Hematopoietic multipotent progenitor cell treated with erythropoietin and hydrocortisone succinate and interleukin-3 and kit ligand, for 15 days (in vitro differentiated cells): Measurements from ENCODE around the gene TTR.
A peak's percentile ranks its signal among the peaks of the same experiment; 100 is the strongest.

Experiments used
- DNase-seq: peaks from one replicate; pipeline ENCODE4 v3.0.0-alpha.2; 2015; ENCODE audit warnings: low spot score

Gene TTR

DNA sequence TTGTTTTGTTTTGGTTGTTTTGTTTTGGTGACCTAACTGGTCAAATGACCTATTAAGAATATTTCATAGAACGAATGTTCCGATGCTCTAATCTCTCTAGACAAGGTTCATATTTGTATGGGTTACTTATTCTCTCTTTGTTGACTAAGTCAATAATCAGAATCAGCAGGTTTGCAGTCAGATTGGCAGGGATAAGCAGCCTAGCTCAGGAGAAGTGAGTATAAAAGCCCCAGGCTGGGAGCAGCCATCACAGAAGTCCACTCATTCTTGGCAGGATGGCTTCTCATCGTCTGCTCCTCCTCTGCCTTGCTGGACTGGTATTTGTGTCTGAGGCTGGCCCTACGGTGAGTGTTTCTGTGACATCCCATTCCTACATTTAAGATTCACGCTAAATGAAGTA is at the start of gene TTR:
Gene TTR, plus strand, starts transcription at position 250 of the 400 bp plus-strand sequence. Its CDS starts 26 bp downstream, at position 276.
- DNase-seq: no peak

DNA sequence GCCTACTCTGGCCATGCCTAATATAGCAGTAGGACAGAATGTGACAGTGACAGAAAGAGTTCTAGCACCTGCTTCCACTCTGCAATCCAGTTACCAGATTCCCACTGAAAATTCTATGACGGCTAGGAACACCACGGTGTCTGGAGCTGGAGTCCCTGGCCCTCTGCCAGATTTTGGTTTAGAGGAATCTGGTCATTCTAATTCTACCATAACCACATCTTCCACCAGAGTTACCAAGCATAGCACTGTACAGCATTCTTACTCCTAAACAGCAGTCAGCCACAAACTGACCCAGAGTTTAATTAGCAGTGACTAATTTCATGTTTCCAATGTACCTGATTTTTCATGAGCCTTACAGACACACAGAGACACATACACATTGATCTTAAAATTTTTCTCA is 45.2 kb upstream of the TTR start:
- no peak for DNase-seq

DNA sequence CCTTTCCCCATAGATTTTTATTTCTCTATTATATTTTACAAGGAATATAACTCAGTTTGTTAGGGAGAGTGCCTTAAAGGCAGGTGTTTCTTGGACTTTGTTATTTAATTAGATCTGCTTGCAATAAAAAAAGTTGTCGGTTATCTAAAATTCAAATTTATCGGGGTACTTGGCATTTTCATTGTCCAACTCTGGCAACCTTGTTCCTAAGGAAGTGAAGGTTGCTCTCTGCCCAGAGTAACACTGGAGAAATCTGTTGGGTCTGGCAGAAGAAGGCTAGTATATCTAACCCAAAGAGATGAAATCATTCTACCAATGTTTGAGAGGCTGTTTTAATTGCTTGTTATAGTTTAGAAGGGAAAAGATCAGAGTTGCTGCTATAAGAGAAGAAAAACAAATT is 42.8 kb upstream of the TTR start:
- DNase-seq: no peak

DNA sequence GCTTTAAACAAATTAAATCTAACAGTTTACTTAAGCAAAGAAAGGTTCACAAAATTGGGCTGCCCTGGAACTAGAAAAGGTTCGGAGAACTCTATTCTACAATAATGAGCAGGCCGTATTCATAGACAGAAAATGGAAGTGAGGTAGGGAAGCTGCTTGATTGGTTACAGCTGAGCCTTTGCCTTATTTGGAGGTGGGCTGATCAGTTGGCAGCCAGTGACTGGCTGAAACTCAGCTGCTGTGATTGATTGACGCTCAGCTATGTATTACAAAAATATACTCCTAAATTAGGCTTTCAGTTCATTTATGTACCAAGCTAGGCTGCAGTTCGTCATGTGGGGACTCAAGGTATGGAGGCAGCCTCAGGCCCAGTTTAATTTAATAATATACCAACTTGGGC is 42.3 kb upstream of the TTR start:
- DNase-seq: no peak

DNA sequence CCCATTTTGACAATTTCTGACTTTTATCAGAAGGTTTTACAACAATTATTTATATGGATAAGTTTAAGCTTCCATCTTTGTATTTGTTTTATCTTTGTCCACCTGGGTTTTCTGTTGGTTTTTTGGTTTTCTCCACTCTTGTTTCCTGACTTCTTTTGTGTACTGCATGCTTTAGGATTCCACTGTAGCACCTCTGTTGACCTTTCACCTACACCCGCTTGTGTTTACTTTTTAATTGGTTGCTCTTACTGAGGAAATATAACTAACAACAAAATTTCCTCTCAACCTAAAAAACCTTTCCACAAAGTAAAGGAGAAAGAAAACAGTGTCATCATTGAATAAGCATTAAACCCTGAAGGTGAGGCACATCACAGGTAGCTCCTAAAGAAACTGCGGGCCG is 39.8 kb upstream of the TTR start:
- DNase-seq: no peak

DNA sequence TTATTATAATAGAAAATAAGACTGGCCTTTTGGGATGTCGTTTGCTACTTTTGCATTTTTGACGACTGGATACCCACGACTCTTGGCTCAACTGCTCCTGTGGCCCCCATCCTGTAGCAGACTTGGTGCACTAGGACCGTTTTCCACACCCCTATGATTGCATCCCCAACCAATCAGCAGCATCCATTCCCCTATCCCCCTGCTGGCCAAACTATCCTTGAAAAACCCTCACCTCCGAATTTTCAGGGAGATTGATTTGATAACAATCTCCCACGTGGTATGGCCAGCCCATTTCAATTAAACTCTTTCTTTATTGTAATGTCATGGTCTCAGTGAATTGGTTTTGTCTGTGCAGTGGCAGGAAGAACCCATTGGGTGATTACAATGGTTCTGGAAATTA is 37.9 kb upstream of the TTR start:
- no peak for DNase-seq

DNA sequence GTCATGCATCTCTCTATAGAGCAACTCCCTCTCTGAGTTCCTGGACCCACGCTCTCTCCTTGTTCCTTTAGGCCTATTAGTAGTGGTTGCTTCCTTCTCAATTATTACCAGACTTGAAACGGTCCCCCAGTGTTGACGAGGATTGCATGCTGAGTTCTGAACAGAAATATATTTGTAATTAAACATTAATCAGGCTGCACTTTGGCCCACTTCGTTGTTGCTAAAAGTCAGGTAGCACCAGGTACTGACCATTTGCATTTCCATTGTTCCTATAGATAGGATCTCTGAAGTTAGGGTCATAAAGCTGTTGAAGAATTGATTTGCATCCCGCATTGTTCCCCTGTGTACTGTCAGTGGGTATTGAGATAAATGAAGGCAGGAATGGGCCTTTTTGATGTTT is 36.9 kb upstream of the TTR start:
- no peak for DNase-seq

DNA sequence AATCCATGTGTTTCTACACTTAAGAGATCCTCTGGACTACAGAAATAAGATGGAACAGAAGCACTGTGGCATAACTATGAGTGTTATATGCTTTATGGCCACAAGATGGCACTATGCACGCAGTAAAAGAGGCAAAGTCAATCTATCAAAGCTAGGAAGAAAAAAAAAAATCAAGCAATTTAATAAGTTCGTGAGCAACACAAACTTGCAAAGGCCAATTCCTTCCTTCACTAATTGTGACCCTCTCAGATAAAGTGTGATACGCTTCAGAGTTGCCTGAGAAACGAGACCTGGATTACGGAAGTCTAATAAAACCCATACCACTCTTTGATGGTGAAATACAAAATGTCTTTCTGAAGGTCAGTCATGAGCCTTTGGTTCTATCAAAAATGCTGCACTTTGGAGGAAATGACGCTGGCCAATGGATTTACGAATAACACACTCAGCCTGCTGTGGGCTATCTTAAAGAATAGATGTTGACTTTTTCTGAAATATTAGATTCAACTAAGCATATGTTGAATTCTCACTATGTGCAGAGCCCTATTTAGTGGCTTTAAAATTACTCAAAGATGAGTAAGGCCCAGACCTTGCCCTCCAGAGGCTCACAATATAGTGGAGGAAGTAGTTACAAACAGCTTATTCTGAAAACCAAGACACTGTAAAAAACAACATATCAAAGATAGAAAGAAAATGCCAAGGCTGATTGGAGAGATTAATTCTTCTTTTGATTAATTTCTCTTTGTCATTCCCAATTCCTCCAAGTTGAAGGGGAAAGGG is 35.5 kb upstream of the TTR start:
- peak; percentile 63 for DNase-seq

DNA sequence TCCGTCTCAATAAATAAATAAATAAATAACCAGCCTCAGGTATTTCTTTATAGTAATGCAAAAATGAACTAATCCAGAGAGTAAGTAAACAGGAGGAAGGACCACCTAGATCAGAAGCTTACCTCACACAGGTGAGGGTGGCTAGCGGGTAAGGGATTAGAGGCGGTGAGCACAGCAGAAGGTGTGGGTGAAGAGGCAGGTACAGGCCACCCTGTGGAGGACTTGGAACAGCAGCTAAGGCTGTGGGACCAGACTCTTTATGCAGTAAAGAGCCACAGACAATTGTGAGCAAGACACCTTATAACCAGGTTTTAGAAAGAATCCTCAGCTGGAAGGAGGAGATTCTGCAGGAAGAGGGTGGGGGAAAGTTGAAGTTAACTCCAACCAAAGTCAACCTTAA is 34.2 kb upstream of the TTR start:
- no peak for DNase-seq

DNA sequence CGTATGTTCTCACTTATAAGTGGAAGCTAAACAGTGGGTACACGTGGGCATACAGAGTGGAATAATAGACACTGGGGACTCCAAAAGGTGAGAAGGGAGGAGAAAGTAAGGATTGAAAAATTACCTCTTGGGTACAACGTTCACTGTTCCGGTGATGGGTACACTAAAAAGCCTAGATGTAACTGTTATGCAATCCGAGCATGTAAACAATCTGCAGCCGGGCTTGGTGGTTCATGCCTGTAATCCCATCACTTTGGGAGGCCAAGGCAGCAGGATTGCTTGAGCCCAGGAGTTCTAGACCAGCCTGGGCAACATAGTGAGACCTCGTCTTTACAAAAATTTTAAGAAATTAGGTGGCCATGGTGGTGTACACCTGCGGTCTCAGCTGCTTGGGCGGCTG is 33.1 kb upstream of the TTR start:
- no peak for DNase-seq

DNA sequence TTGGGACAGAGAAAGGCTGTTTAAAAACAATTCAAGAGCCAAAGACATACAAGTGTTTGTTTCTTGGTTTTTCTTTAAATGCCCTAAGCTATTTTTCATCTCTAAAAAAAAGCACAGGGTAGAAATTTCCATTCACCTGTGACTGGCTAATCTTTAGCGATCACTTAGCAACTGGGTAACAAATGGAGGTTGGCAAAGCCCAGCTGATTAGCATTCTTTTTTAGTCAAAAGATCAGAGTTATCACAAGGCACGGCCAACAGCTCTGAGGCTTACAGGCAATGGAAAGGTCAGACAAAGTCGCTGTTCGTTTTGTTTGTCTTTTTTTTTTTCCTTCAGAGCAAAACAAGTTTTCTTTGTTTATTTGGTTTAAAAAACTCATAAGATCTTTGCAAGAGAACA is 29.0 kb upstream of the TTR start:
- no peak for DNase-seq

DNA sequence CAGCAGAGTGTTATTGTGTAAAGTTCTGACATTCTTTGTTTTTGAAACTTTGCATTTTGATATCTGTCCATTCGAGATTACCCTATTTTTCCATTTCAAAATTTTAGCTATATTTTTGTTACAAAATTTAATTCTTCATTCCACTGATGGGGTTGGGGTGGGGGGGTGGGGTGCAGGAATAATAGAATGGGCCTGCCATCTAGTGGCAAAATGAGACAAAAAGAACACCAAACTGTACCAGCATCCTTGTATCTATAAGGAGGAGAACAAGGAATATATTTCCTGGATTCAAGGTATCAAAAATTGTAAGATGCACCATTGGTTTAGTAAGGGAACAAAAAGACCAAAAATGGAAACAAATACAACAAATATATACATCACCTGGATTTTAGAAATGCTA is 27.9 kb upstream of the TTR start:
- DNase-seq: no peak

DNA sequence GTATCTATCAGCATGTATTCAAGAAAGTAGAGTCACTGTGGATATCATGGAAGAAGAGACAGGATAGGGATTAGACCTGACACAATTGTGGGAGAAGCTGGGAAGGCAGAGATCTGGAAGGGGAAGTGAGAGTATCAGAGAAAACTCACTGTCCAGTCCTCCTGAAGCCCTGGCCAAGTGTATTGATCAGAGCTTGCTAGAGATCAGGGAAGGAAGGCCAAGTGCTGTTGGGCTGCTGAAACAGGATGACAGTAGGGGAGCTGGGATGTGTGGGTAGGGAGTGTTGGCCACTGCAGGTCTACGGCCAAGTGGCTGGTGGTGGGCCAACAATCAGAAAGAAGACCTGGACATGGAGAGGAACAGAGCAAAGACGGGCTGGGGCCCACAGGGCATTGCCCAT is 26.3 kb upstream of the TTR start:
- DNase-seq: no peak

DNA sequence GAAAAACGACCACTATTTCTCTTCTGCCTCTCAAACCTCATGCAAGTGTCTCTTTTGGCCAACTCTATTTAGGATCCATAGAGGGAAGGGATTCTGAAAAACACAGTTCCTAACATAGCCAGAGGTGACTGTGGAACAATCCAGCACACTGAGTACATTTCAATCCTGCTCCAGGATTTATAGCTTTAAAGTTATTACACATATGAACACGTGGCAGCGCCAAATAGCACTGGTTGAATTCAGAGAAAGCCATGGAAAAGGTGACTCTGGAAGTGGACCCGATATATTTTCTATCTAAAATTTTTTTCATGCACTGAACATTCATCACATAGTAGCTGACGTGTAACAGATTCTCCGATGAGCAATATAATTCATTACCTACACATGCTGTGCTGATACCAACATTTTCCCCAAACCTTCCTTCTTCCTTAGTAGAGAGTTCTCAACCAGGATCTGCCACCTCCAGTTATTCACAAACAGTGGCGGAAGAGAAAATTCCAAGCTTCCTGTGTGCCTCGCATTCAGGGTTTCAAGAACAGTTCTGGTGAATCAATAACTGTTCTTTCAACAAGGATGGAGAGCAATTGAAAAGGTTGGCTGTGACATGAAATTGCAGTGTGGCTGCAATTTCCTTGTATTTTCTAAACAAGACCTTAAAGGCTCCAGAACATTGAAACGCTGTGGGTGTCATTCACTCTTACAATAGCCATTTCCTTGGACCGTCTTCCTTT is 25.7 kb upstream of the TTR start:
- no peak for DNase-seq

DNA sequence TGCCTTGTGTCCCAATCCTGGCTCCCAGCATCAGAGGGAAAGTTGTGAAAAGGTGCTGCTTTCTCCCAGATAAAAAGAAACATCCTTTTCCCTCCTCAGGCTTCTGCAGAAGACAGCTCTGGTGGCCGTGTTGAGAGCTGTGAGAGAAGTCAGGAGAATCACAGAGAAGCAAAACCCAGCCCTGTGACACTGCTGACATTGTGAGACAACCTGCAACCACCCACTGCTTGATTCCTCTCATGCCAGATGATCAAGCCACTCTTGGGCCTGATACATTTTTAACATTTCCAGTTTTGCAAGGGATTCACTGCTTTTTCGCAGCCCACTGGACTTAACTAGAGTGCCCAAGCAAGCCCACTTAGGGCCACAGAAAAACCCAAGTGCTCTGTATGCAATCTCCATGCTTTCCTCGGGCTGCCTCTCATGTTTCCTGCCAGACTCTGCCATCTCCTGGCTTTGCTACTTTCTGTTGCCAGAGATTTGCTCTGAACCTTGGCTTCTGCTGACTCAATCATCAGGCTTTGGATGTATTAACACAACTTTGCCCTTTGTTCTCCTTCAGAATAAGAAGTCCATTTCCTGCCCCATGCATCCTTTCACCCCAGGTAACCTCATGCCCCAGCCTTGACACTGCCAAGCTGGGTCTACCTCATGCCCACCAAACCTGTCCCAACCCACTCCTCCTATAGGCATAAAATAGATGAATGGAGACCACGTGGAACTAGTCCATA is 24.9 kb upstream of the TTR start:
- no peak for DNase-seq

DNA sequence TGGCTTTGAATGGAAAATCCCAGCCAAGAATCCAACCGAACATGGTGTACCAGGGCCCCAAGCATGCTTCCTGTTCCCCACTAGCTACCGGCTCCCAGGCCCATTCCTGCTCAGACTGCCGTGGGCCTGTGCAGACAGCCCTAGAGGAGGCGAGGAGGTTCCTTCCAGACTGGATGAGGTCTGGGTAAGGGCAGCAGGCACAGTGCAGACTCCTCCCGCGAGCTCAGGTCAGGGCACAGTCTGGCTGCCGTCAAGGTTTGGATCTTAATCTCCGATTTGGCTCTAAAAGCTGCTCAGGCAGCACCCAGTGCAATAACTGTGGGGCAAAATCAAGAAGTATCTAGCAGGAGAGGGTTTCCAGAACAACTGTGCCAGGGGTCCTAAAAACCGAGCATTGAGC is 19.3 kb upstream of the TTR start:
- no peak for DNase-seq

DNA sequence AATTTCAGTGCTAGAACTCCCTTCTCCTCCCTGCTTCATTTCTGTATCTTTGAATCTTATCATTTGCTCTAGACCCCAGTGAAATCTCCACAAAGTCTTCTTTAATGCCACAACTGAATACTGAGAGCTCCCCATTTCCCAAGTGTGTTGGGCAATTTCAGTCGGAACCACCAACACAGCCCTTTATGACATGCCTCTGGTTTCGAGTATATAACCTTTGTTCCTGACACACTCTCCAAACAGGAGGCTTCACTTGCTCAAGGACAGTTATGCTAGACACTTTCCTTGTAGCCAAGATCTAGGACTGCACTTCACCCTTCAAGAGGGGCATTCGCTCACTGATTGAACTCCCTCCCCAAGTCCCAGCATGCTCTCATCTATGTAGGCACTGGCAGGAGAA is 18.6 kb upstream of the TTR start:
- no peak for DNase-seq

DNA sequence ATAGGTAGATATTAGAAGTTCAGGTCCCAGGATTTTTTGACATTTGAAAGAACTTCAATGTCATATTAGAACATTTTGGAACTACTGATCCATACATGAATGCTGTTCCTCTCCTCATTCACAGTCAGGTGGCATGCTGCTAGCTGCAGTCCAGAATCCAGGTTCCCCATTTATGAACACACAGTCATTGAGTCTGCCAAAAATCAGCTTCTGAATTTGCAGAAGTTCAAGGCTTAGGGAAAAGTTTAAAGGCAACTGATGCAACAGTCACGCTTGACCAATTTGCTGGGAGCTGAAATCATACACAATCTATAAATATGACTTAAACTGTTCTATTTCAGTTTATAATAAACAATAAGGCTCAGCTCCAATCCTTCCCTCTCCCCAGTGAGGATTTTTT is 17.3 kb upstream of the TTR start:
- DNase-seq: no peak

DNA sequence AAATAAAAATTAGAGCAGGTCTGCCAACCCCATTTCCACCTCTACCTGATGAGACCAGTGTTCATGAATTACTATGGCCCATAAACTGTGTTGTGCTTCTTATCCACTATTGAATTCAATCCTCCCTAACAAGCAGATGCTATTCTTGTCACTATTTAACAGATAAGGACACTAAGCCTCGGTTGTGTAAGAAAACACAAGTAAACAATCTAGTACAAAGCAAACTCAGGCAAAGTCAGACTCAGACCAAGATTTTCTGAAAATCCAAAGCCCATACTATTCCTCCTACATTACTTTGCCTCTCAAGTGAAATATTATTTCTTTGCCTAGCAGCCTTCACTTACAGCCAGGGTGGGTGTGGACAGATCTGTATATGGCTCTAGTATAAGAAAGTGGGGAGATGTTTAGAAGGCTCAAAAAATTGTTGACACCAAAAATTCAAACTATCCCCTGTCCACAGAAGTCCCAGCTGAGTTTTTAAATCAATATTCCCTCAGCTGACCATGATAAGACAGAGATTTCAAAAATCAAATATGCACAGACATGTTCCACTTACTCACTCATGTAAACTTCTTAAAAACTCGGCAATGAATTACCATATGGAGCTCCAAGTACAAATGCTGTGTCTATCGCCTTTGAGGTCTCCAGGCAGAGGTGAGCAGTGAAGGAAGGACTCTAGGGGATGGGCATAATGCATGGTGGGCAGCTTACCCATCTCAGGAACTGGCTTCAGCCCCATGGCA is 16.0 kb upstream of the TTR start:
- no peak for DNase-seq

DNA sequence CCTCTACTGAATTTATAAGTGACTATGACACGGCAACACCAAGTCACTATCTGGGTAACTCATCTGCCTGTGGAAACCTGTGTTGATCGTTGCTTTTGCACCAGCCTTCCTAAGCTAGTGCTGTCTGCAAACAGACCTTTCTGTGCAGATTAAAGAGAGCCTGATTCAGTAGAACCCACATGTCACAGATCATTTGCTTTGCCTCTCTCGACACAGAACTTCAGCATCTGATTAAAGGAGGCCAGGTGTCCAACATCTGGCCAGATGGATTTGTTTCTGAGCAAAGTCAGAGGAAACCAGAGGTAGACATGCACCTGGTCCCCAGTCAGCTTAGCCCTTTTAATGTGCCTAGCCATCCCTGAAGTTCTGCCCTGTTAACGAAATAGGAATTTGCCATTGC is 15.0 kb upstream of the TTR start:
- no peak for DNase-seq

DNA sequence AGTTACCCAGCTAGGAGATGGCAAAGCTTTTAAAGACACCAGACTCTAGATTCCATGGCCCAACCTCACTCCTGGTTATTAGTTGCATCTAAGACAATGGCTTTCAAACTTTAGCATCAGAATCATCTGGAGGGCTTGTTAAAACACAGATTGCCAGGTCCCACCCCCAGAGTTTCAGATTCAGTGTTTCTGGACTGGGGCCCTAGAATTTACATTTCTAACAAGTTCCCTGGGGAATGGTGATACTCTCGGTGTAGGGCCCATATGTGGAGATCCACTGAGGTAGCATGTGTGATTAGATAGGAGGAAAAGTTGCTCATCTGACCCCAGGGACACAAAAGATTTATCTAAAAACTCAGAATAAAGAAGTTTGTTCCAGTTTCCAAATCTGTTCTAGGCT is 14.5 kb upstream of the TTR start:
- no peak for DNase-seq

DNA sequence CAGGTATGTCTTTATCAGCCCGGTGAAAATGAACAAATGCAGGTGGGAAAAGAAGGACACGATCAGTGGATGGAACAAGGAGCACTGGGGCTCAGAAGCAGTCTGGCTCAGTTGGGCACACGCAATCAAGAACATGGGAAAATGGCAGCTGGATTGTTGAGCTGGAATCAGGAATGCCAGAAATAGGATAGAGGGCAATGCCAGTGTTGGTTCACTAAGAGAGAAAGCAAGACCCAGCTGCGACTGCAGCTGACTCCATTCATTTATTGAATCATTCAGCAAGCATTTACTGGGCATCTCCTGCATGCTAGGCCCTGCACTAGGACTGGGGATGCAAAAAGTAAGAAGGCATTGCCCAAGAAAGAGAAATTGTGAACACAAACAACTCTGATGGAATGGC is 13.6 kb upstream of the TTR start:
- no peak for DNase-seq

DNA sequence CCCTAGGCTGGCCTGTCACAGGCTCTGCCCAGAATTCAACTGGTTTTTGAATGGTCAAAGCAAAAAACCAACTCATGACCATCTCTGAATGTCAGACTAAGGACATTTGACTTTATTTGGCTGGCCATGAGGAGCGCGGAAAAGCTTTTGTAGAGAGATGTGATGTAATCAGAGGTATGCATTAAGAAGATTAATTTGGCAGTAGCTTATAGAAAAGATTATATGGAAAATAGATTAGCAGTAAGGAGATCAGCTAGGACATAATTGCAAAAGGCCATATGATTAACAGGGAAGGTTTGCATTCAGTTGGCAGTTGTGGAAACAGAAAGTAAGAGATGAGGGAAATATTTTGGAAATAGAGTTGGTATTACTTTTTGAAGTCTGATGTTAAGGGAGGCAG is 12.3 kb upstream of the TTR start:
- DNase-seq: no peak
